Spleen (tissue), 11 donors: ENCODE data around the gene SOX15. TPM values are rescaled to one million over a fixed set of nuclear protein-coding genes. Genes with fewer than 3 reads are reported as not detected.

Experiments
- DNase-seq: peaks from one replicate; pipeline ENCODE4 v3.0.0-alpha.2; 2020
- H3K27ac ChIP-seq, 8 donors: fragments of 200-600 bp; sonication (generic) in 7 of 8; 1 replicate in 4 of 8; 2 replicates in 4 of 8; pipeline versions ENCODE4 v1.5.0 to v1.8.0; 2016 to 2021; ENCODE audit warnings: inconsistent platforms in 4 of 8, mild to moderate bottlenecking in 4 of 8, moderate library complexity in 1 of 8
- H3K27me3 ChIP-seq, 7 donors: fragments of 200-600 bp; sonication (generic) in 6 of 7; replicated peaks in 1 of 7; 1 replicate in 4 of 7; 2 replicates in 3 of 7; pipeline versions ENCODE4 v1.5.0 to v1.8.0; 2016 to 2021; ENCODE audit warnings: inconsistent platforms in 3 of 7, mild to moderate bottlenecking in 1 of 7
- H3K36me3 ChIP-seq, 6 donors: fragments of 200-600 bp; sonication (generic) in 5 of 6; 1 replicate in 4 of 6; 2 replicates in 2 of 6; pipeline versions ENCODE4 v1.5.0 to v1.8.0; 2016 to 2021; ENCODE audit warnings: inconsistent platforms in 2 of 6
- H3K4me1 ChIP-seq, 6 donors: fragments of 200-600 bp; sonication (generic) in 5 of 6; 1 replicate in 3 of 6; 2 replicates in 3 of 6; pipeline versions ENCODE4 v1.5.0 to v1.8.0; 2016 to 2021; ENCODE audit warnings: inconsistent platforms in 3 of 6
- H3K4me3 ChIP-seq, 8 donors: fragments of 200-600 bp; sonication (generic) in 7 of 8; 1 replicate in 4 of 8; 2 replicates in 4 of 8; pipeline versions ENCODE4 v1.5.0 to v1.8.0; 2016 to 2021; ENCODE audit warnings: inconsistent platforms in 4 of 8, mild to moderate bottlenecking in 4 of 8, moderate library complexity in 2 of 8
- H3K9me3 ChIP-seq, 8 donors: fragments of 200-600 bp; sonication (generic) in 7 of 8; 1 replicate in 4 of 8; 2 replicates in 4 of 8; pipeline versions ENCODE4 v1.5.0 to v1.8.0; 2016 to 2021; ENCODE audit warnings: inconsistent platforms in 4 of 8
- POLR2A ChIP-seq, 3 donors: fragments of 450-650 bp; IDR thresholded peaks; one replicate each; pipeline ENCODE4 v1.5.1; 2017; ENCODE audit warnings: antibody characterized with exemption in 3 of 3, mild to moderate bottlenecking in 1 of 3
- POLR2AphosphoS5 ChIP-seq, 3 donors: sonication (generic); formaldehyde crosslinking; IDR thresholded peaks; one replicate each; pipeline ENCODE4 v1.5.1; 2017; ENCODE audit warnings: antibody characterized with exemption in 3 of 3
- WGBS, 5 donors: extraction: QIAGEN DNeasy Blood & Tissue Kit in 3 of 5; methylation state at CpG; one replicate each; pipeline versions ENCODE4 v1.1.5 to v1.1.7; 2013 to 2018; 5-methylcytosine and 5-hydroxymethylcytosine counted together
- intact Hi-C: fragments of 100-400 bp; cut with DNase I; formaldehyde crosslinking; loops from one replicate; pipeline ENCODE4 v1.15.0; 2023; ENCODE audit warnings: low total_unique reads
- polyA plus RNA-seq, 3 donors: library from polyadenylated mRNA; stranded (reverse); fragments of 200-250 nt; gene quantifications; one replicate each; pipeline ENCODE4 v1.2.1, GENCODE V29; 2013
- total RNA-seq, 7 donors: library from RNA; depleted of rRNA in 3 of 7; stranded (reverse); fragments of >200 nt in 3 of 7; fragmentation: NEBNext Ultra II Directional in 4 of 7; extraction: Animal tissue kit (Norgen Biotek cat#: 25700) in 4 of 7; gene quantifications; one replicate each; pipeline versions ENCODE4 v1.1.0 to v1.2.1, GENCODE V29; 2016 to 2021
- TF ChIP-seq, protein P1 (sequence below), 11 experiments: fragments of 200-600 bp in 7 of 11; fragments of 450-650 bp in 4 of 11; sonication (generic) in 4 of 11; IDR thresholded peaks in 8 of 11; conservative IDR thresholded peaks in 3 of 11; 1 replicate in 7 of 11; 2 replicates in 4 of 11; pipeline versions ENCODE4 v1.4.0 to v1.8.0; 2016 to 2021; ENCODE audit warnings: antibody characterized with exemption in 11 of 11, inconsistent platforms in 4 of 11, mild to moderate bottlenecking in 1 of 11
- donor health status: healthy with polysubstance abuse.
- donor health status: DM: no; HTN: no; CAD: no; lungs with moderate emphysema.
- donor health status: DM: no; HTN: no; CAD: no.
- donor health status: Bipolar disorder and iron deficiency.
- donor health status: healthy.
- donor health status: DM: no; HTN: no; CAD: no.
- donor health status: DM: yes; HTN: yes; CAD: no.

SOX15 gene
- total and polyA plus RNA-seq, 10 donors, result 0.20 to 1.7 (median 0.43) TPM; not detected in 4

DNA sequence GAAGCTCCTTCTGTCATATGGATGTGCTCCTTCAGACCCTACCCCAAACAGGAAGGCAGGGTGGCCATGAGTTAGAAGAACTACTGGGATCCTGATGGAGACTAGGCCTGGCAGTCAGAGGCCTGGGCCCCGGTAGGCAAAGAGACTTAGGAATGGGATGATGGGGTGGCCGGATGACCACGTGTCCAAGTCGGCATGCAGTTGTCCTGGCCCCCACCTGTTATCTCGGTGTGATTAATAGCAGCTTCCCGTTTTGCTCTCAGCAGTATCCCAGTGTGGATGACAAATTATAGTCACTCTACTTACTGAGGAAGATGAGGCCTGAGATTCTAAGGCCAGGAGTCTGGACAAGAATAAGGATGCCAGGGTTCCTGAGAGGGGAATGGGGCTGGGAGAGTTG lies 39.5 kb downstream of the SOX15 start:
- WGBS, 5 donors, result 61 to 73% (median 66%) methylated on average over 6 of the region's 6 CpGs
- Histone ChIP-seq H3K27ac (peak overlapping the region in 7 of 8 donors; percentile 87 to 97 (median 94)), H3K27me3 (no peaks in the 10 kb centered on the region), H3K9me3 (no peaks in the 10 kb centered on the region), H3K4me1 (peaks cover 16 to 81% (median 59%) of the 10 kb centered on the region in 6 donors), H3K4me3 (peak overlapping the region in 2 of 8 donors; percentile 76 to 82), H3K36me3 (peaks cover 0 to 26% (median 0%) of the 10 kb centered on the region in 6 donors)
- DNase-seq, result no peak
- intact Hi-C loops, result no loop called here
- TF ChIP-seq, protein P1, sequence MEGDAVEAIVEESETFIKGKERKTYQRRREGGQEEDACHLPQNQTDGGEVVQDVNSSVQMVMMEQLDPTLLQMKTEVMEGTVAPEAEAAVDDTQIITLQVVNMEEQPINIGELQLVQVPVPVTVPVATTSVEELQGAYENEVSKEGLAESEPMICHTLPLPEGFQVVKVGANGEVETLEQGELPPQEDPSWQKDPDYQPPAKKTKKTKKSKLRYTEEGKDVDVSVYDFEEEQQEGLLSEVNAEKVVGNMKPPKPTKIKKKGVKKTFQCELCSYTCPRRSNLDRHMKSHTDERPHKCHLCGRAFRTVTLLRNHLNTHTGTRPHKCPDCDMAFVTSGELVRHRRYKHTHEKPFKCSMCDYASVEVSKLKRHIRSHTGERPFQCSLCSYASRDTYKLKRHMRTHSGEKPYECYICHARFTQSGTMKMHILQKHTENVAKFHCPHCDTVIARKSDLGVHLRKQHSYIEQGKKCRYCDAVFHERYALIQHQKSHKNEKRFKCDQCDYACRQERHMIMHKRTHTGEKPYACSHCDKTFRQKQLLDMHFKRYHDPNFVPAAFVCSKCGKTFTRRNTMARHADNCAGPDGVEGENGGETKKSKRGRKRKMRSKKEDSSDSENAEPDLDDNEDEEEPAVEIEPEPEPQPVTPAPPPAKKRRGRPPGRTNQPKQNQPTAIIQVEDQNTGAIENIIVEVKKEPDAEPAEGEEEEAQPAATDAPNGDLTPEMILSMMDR (IDR thresholded peaks at IDR 0.05 in 8 of 11, conservative IDR thresholded peaks at IDR 0.05 in 3 of 11), result no peak
- TF ChIP-seq POLR2AphosphoS5 (IDR thresholded peaks at IDR 0.05), result no peak
- TF ChIP-seq POLR2A (IDR thresholded peaks at IDR 0.05), result no peak

DNA sequence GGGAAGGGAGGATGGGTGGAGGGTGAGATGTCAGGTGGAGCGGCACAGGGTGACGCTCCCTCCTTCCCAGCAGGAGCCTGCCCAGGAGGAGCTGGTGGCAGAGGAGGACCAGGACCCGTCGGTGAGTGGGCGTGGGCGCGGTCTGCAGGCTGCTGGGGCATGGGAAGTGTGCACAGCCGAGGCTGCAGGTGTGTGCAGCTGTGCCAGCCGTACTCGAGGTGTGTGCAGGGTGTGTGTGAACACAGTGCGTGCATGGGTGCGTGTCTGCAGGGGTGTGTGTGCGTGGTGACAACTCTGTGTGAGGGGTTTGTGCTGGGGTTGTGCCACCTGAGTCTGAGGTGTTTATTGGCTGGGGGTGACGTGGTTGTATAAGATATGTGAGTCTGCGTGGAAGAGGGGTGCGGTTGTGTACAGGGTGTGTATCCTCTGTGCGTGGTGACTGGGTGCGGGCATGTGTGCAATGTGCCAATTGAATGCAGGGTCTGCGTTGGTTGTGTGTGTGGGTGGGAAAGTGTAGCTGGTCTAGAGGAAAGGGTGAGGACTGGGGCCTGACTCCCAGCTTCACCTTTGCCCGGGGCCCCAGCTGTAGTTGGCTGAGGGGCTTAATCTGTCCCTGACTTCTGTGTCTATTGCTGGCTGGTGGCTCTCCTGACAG lies 40.4 kb downstream of the SOX15 start:
- intact Hi-C loops, result no loop called here
- Histone ChIP-seq H3K27ac (peak overlapping the region; percentile 87 to 97 (median 93)), H3K9me3 (no peaks in the 10 kb centered on the region), H3K27me3 (no peaks in the 10 kb centered on the region), H3K36me3 (peaks cover 0 to 26% (median 0%) of the 10 kb centered on the region in 6 donors), H3K4me3 (peak overlapping the region; percentile 60 to 82 (median 64)), H3K4me1 (peaks cover 16 to 73% (median 59%) of the 10 kb centered on the region in 6 donors)
- peak in 1 of 3 donors; percentile 42 for TF ChIP-seq POLR2AphosphoS5 (IDR thresholded peaks at IDR 0.05)
- TF ChIP-seq POLR2A (IDR thresholded peaks at IDR 0.05), result no peak
- TF ChIP-seq, protein P1 (IDR thresholded peaks at IDR 0.05 in 8 of 11, conservative IDR thresholded peaks at IDR 0.05 in 3 of 11), result peak in 2 of 11 experiments; percentile 2
- WGBS, 5 donors, result 23 to 39% (median 32%) methylated on average over 18 to 20 of the region's 20 CpGs
- DNase-seq, result peak; percentile 88

DNA sequence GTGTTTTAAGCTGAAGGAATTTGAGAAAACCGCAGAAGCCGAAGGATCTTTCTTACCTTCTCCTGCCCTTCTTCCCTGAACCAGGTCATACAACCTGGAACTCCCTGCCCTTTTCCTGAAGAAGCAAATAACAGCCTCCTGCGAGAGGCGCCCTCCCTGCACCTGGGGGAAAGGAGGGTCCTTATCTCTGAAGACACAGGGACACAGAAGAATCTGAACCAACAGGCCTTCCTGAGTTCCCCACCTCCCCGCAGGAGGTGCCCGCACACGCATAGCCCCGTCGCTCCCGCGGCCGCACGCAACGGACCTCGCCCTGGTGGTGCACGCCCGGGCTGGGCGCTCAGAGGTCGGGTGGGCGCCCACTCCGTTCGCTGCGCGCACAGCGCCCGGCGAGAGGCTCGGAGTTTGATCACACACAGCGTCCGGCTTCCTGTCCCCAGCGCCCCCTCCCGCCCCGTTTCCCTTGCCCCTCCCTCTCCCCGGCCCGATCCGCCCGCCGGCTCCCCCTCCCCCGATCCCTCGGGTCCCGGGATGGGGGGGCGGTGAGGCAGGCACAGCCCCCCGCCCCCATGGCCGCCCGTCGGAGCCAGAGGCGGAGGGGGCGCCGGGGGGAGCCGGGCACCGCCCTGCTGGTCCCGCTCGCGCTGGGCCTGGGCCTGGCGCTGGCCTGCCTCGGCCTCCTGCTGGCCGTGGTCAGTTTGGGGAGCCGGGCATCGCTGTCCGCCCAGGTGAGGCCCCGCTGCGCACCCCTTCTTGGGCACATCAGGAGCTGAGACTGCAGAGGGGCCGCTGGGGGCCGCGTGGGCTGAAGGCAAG lies 41.1 kb downstream of the SOX15 start, which contains the start of gene TNFSF12:
Gene TNFSF12, plus strand, starts transcription at position 474 of the 816 bp plus-strand sequence. Its CDS starts 96 bp downstream, at position 570.
- H3K27ac ChIP-seq, result peak within 1 kb of the TSS; percentile 87 to 97 (median 93)
- no peaks in the 10 kb centered on the region for H3K9me3 ChIP-seq
- peak; percentile 94 for DNase-seq
- no peaks in the 10 kb centered on the region for H3K27me3 ChIP-seq
- peaks cover 0 to 23% (median 0%) of the 10 kb centered on the region in 6 donors for H3K36me3 ChIP-seq
- WGBS, 5 donors, result 0 to 5% (median 2%) methylated on average over 17 to 65 of the region's 65 CpGs
- peak within 1 kb of the TSS; percentile 60 to 82 (median 64) for H3K4me3 ChIP-seq
- intact Hi-C loops, result no loop called here
- peaks cover 15 to 67% (median 59%) of the 10 kb centered on the region in 6 donors for H3K4me1 ChIP-seq
- TF ChIP-seq POLR2AphosphoS5 (IDR thresholded peaks at IDR 0.05) (peak; percentile 83 to 90 (median 89)), POLR2A (IDR thresholded peaks at IDR 0.05) (peak in 1 of 3 donors; percentile 41)
- TF ChIP-seq, protein P1 (IDR thresholded peaks at IDR 0.05 in 8 of 11, conservative IDR thresholded peaks at IDR 0.05 in 3 of 11), result peak in 5 of 11 experiments; percentile 8 to 24 (median 18)
